GM12878 (cell line): ENCODE results near the gene NMT1. TPM values are rescaled to one million over a fixed set of nuclear protein-coding genes. Genes with fewer than 3 reads are reported as not detected.

Experiments
- BCL11A ChIP-seq: IDR thresholded peaks from 2 replicates; pipeline ENCODE4 v1.6.1; 2011; ENCODE audit warnings: low read depth, low read length
- BCL3 ChIP-seq: IDR thresholded peaks from 2 replicates; pipeline ENCODE4 v1.6.1; 2011; ENCODE audit warnings: borderline replicate concordance, low read depth, mild to moderate bottlenecking, moderate library complexity, low read length; ENCODE audit not compliant: insufficient read depth, poor library complexity, severe bottlenecking
- BRCA1 ChIP-seq: IDR thresholded peaks from 2 replicates; pipeline ENCODE4 v1.6.1; 2011; ENCODE audit warnings: low read depth, low read length, improper control_type of control experiment
- CHD1 ChIP-seq: IDR thresholded peaks from 2 replicates; pipeline ENCODE4 v1.6.1; 2012; ENCODE audit warnings: low read depth, low read length, improper control_type of control experiment
- CHD2 ChIP-seq: IDR thresholded peaks from 2 replicates; pipeline ENCODE4 v1.6.1; 2011; ENCODE audit warnings: low read depth, low read length, improper control_type of control experiment, borderline replicate concordance
- CUX1 ChIP-seq: IDR thresholded peaks from 2 replicates; pipeline ENCODE4 v1.6.1; 2012; ENCODE audit warnings: improper control_type of control experiment, low read depth, low read length; ENCODE audit not compliant: insufficient replicate concordance
- FOS ChIP-seq: IDR thresholded peaks from 3 replicates; pipeline ENCODE4 v1.6.1; 2011; ENCODE audit warnings: borderline replicate concordance; ENCODE audit not compliant: insufficient read length; ENCODE audit errors: extremely low read depth
- FOXK2 ChIP-seq: fragments of 450-650 bp; IDR thresholded peaks from 2 replicates; pipeline ENCODE4 v1.6.1; 2017; ENCODE audit warnings: mild to moderate bottlenecking, moderate library complexity
- IKZF1 ChIP-seq: fragments of 450-650 bp; conservative IDR thresholded peaks from 2 replicates; pipeline ENCODE4 v1.6.1; 2017; ENCODE audit warnings: antibody characterized with exemption, mild to moderate bottlenecking
- IRF4 ChIP-seq: IDR thresholded peaks from 2 replicates; pipeline ENCODE4 v1.6.1; 2011; ENCODE audit warnings: low read depth, low read length
- MTA2 ChIP-seq: fragments of 450-650 bp; IDR thresholded peaks from 2 replicates; pipeline ENCODE4 v1.6.1; 2016; ENCODE audit warnings: low read depth, mild to moderate bottlenecking, moderate library complexity
- MXI1 ChIP-seq: fragments of 150-350 bp; IDR thresholded peaks from 2 replicates; pipeline ENCODE4 v1.6.1; 2011; ENCODE audit warnings: low read depth, mild to moderate bottlenecking, inconsistent platforms, low read length, improper control_type of control experiment
- NBN ChIP-seq: fragments of 450-650 bp; IDR thresholded peaks from 2 replicates; pipeline ENCODE4 v1.6.1; 2016
- NR2C2 ChIP-seq: IDR thresholded peaks from 2 replicates; pipeline ENCODE4 v1.6.1; 2011; ENCODE audit warnings: borderline replicate concordance, low read depth; ENCODE audit not compliant: control insufficient read depth, insufficient read length
- POU2F2 ChIP-seq: IDR thresholded peaks from 3 replicates; pipeline ENCODE4 v1.6.1; 2011; ENCODE audit warnings: low read depth, mild to moderate bottlenecking, low read length, borderline replicate concordance
- RBBP5 ChIP-seq: fragments of 200-600 bp; sonication (generic); conservative IDR thresholded peaks from 2 replicates; pipeline ENCODE4 v1.6.1; 2016
- RELB ChIP-seq: fragments of 450-650 bp; IDR thresholded peaks from 2 replicates; pipeline ENCODE4 v1.6.1; 2017; ENCODE audit warnings: low read depth, mild to moderate bottlenecking, moderate library complexity
- RUNX3 ChIP-seq: IDR thresholded peaks from 2 replicates; pipeline ENCODE4 v1.6.1; 2012; ENCODE audit warnings: low read length, inconsistent platforms
- SMAD1 ChIP-seq: fragments of 450-650 bp; IDR thresholded peaks from 2 replicates; pipeline ENCODE4 v1.6.1; 2018; ENCODE audit warnings: mild to moderate bottlenecking, low read depth; ENCODE audit not compliant: partially characterized antibody
- TAF1 ChIP-seq: IDR thresholded peaks from 2 replicates; pipeline ENCODE4 v1.6.1; 2011; ENCODE audit warnings: mild to moderate bottlenecking, low read depth, low read length, borderline replicate concordance
- WRNIP1 ChIP-seq: IDR thresholded peaks from 2 replicates; pipeline ENCODE4 v1.6.1; 2011; ENCODE audit warnings: low read depth, low read length, improper control_type of control experiment, borderline replicate concordance
- ZNF207 ChIP-seq: fragments of 450-650 bp; IDR thresholded peaks from 2 replicates; pipeline ENCODE4 v1.6.1; 2014; ENCODE audit warnings: antibody characterized with exemption, mild to moderate bottlenecking, borderline replicate concordance
- ZNF384 ChIP-seq: IDR thresholded peaks from 2 replicates; pipeline ENCODE4 v1.6.1; 2012; ENCODE audit warnings: low read depth, mild to moderate bottlenecking, low read length, improper control_type of control experiment, borderline replicate concordance
- polyA plus RNA-seq, 11 experiments: library from polyadenylated mRNA; depleted of rRNA in 4 of 11; unstranded in 6 of 11; stranded (reverse) in 5 of 11; fragments of >200 nt; fragmentation: Nextera tagmentation in 4 of 11; fragmentation: Illumina TruSeq in 1 of 11; extraction: Ambion mirVana in 4 of 11; extraction: Trizol in 1 of 11; gene quantifications; 1 replicate in 1 of 11; 2 replicates in 10 of 11; pipeline versions ENCODE4 v1.2.1 to v1.2.3, GENCODE V29; 2011 to 2016; ENCODE audit warnings: inconsistent platforms in 2 of 11, missing spikeins in 2 of 11, low read depth in 1 of 11
- total RNA-seq, 4 experiments: library from RNA; depleted of rRNA in 3 of 4; stranded (reverse); fragments of >200 nt in 3 of 4; fragmentation: Illumina TruSeq in 1 of 4; extraction: Trizol in 1 of 4; gene quantifications; 2 replicates each; pipeline versions ENCODE4 v1.2.1 to v1.2.3, GENCODE V29; 2013 to 2021

Gene NMT1
- total and polyA plus RNA-seq, 10 of the 15 experiments (the other 5 are each of a cell fraction or from before 2014, with no cell fraction given), result 96.7 to 395 (median 222) TPM

- TF ChIP-seq TAF1 (peak; percentile 77), RBBP5 (peak; percentile 77; the same call in 1 of the 2 replicates), IRF4 (peak; percentile 33; the same call in 1 of the 2 replicates), BCL11A (peak; percentile 8; the same call in 1 of the 2 replicates), POU2F2 (peak; percentile 96), RUNX3 (peak; percentile 74), ZNF207 (peak; percentile 99), NBN (peak; percentile 69), FOS (no peak), ZNF384 (no peak), BCL3 (peak; percentile 34), RELB (peak; percentile 98), FOXK2 (peak; percentile 98), IKZF1 (no peak), WRNIP1 (peak; percentile 69; the same call in 1 of the 2 replicates), MXI1 (peak; percentile 58; the same call in 1 of the 2 replicates), BRCA1 (no peak), CHD2 (peak; percentile 97), CUX1 (peak; percentile 56), MTA2 (peak; percentile 47; the same call in 1 of the 2 replicates), SMAD1 (peak; percentile 22), CHD1 (peak; percentile 97), NR2C2 (no peak)
Measured at GRCh38 chr17:45147581-45148182, 86.6 kb downstream of the NMT1 start (continued).
